HG03196 (cell line): ENCODE data around the gene ITPK1.

Experiments used
- ATAC-seq: cut with Tn5 transposase; IDR thresholded peaks from one replicate; pipeline ENCODE4 v1.9.1; 2021; ENCODE audit not compliant: unreplicated experiment

Gene ITPK1

GRCh38 chr14:92928961-92929688 is 186.6 kb downstream of the ITPK1 start:
- ATAC-seq = no peak

- no peak for ATAC-seq
Observed at GRCh38 chr14:92928258-92928629, 187.5 kb downstream of the ITPK1 start.

GRCh38 chr14:92927349-92928257 is 188.1 kb downstream of the ITPK1 start:
- no peak for ATAC-seq

GRCh38 chr14:92926931-92927330 is 188.8 kb downstream of the ITPK1 start:
- no peak for ATAC-seq

GRCh38 chr14:92926180-92926845 is 189.4 kb downstream of the ITPK1 start:
- no peak for ATAC-seq

- no peak for ATAC-seq
Observed at GRCh38 chr14:92925446-92925845, 190.3 kb downstream of the ITPK1 start.

GRCh38 chr14:92924247-92924646 is 191.5 kb downstream of the ITPK1 start:
- no peak for ATAC-seq

- no peak for ATAC-seq
Observed at GRCh38 chr14:92923744-92924103, 192.0 kb downstream of the ITPK1 start.

GRCh38 chr14:92922883-92923743 is 192.6 kb downstream of the ITPK1 start, which contains the start of gene CHGA:
TSS of gene CHGA (plus strand) at chr14:92923150. CDS start at chr14:92923360, 210 bp downstream.
- no peak for ATAC-seq

GRCh38 chr14:92922155-92922735 is 193.5 kb downstream of the ITPK1 start:
- no peak for ATAC-seq

- ATAC-seq = no peak
Observed at GRCh38 chr14:92920001-92920400, 195.7 kb downstream of the ITPK1 start.

- no peak for ATAC-seq
Observed at GRCh38 chr14:92917956-92918355, 197.8 kb downstream of the ITPK1 start.

- no peak for ATAC-seq
Observed at GRCh38 chr14:92917041-92917940, 198.4 kb downstream of the ITPK1 start.

- no peak for ATAC-seq
Observed at GRCh38 chr14:92916201-92916600, 199.5 kb downstream of the ITPK1 start.

- ATAC-seq = no peak
Observed at GRCh38 chr14:92914087-92914656, 201.6 kb downstream of the ITPK1 start.

- ATAC-seq = no peak
Observed at GRCh38 chr14:92907316-92907911, 208.3 kb downstream of the ITPK1 start.

GRCh38 chr14:92906823-92907222 is 208.9 kb downstream of the ITPK1 start:
- no peak for ATAC-seq

- no peak for ATAC-seq
Observed at GRCh38 chr14:92906420-92906819, 209.3 kb downstream of the ITPK1 start.

- ATAC-seq = no peak
Observed at GRCh38 chr14:92905667-92906066, 210.1 kb downstream of the ITPK1 start.
